Adrenal gland (tissue), 12 donors: ENCODE results near the gene KHDC4. TPM values are rescaled to one million over a fixed set of nuclear protein-coding genes. Genes with fewer than 3 reads are reported as not detected.

Experiments used
- DNase-seq, 7 donors: peaks; one replicate each; pipeline ENCODE4 v3.0.0-alpha.2; 2019 to 2020
- H3K27ac ChIP-seq, 5 donors: fragments of 200-600 bp; sonication (generic) in 4 of 5; 1 replicate in 3 of 5; 2 replicates in 2 of 5; pipeline versions ENCODE4 v1.5.1 to v1.8.0; 2016 to 2020; ENCODE audit warnings: mild to moderate bottlenecking in 1 of 5
- H3K27me3 ChIP-seq: fragments of 200-600 bp; 2 replicates; pipeline ENCODE4 v1.8.0; 2021
- H3K36me3 ChIP-seq, 2 donors: fragments of 200-600 bp; replicated peaks in 1 of 2; 1 replicate in 1 of 2; 2 replicates in 1 of 2; pipeline versions ENCODE4 v1.5.1 to v1.8.0; 2018 to 2022
- H3K4me1 ChIP-seq, 2 donors: fragments of 200-600 bp; replicated peaks in 1 of 2; 1 replicate in 1 of 2; 2 replicates in 1 of 2; pipeline versions ENCODE4 v1.5.1 to v1.8.0; 2018 to 2021
- H3K4me3 ChIP-seq, 4 donors: fragments of 200-600 bp; sonication (generic) in 3 of 4; one replicate each; pipeline ENCODE4 v1.5.1; 2016 to 2018
- H3K9me3 ChIP-seq, 3 donors: fragments of 200-600 bp; sonication (generic) in 1 of 3; replicated peaks in 1 of 3; 1 replicate in 2 of 3; 2 replicates in 1 of 3; pipeline versions ENCODE4 v1.5.1 to v1.8.0; 2016 to 2021
- POLR2A ChIP-seq, 2 donors: fragments of 450-650 bp; IDR thresholded peaks; one replicate each; pipeline ENCODE4 v1.6.1; 2017; ENCODE audit warnings: antibody characterized with exemption in 2 of 2, mild to moderate bottlenecking in 2 of 2, moderate library complexity in 1 of 2
- WGBS, 4 donors: extraction: QIAGEN DNeasy Blood & Tissue Kit in 2 of 4; methylation state at CpG; one replicate each; pipeline versions ENCODE4 v1.1.5 to v1.1.7; 2013 to 2017; 5-methylcytosine and 5-hydroxymethylcytosine counted together
- intact Hi-C, 2 donors: fragments of 100-400 bp; cut with DNase I; formaldehyde crosslinking; loops; one replicate each; pipeline versions ENCODE4 v1.14.1 to v1.15.0; 2022 to 2023
- polyA plus RNA-seq, 3 donors: library from polyadenylated mRNA; stranded (reverse); fragments of 200-250 nt in 2 of 3; fragments of 350-450 nt in 1 of 3; fragmentation: Illumina TruSeq in 1 of 3; extraction: RNeasy Lipid Tissue Mini Kit (QIAGEN cat#74804) in 1 of 3; gene quantifications; one replicate each; pipeline ENCODE4 v1.2.3, GENCODE V29; 2013 to 2014
- total RNA-seq, 9 donors: library from RNA; depleted of rRNA in 4 of 9; stranded (reverse); fragments of >200 nt in 4 of 9; fragments of 120-200 nt in 1 of 9; fragmentation: NEBNext Ultra II Directional in 1 of 9; extraction: Animal tissue kit (Norgen Biotek cat#: 25700) in 1 of 9; gene quantifications; one replicate each; pipeline versions ENCODE4 v1.1.0 to v1.2.4, GENCODE V29; 2013 to 2023
- TF ChIP-seq, protein P1 (sequence below), 6 experiments: fragments of 450-650 bp in 4 of 6; fragments of 200-600 bp in 2 of 6; sonication (generic) in 1 of 6; IDR thresholded peaks; 1 replicate in 5 of 6; 2 replicates in 1 of 6; pipeline versions ENCODE4 v1.5.1 to v1.8.0; 2016 to 2021; ENCODE audit warnings: antibody characterized with exemption in 6 of 6, mild to moderate bottlenecking in 2 of 6, moderate library complexity in 1 of 6
- donor health status: healthy with polysubstance abuse.
- donor health status: Bipolar disorder and iron deficiency.
- donor health status: DM: yes; HTN: yes; CAD: no.
- donor health status: DM: no; HTN: no; CAD: no.
- donor health status: DM: no; HTN: no; CAD: no.
- donor health status: DM: yes; HTN: yes; CAD: no.

The KHDC4 gene
- total and polyA plus RNA-seq, 12 donors, result 16.8 to 52.9 (median 38.3) TPM

DNA sequence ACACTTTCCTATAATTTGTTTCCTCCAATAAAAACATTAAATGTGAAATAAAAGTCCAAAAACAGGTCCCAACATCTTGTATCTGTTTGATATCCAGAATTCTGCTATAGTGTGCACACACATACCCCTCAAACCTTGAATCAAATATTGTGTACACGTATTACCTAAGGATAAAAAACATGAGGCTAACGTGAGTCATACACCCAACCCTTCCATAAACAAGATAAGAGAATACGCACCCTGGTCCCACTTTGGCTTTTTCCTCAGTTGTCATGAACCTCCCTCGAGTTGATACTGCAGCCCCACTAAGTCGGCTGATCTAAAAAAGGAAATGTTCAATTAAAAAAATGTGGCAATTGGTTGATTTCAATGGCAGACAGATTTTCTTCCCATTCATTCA, 5.2 kb downstream of the KHDC4 start:
- Histone ChIP-seq H3K9me3 (no peaks in the 10 kb centered on the region), H3K4me1 (peaks cover 35 to 47% of the 10 kb centered on the region in 2 donors), H3K4me3 (no peak overlapping the region), H3K27ac (peak overlapping the region in 2 of 5 donors; percentile 0 to 20), H3K27me3 (no peaks in the 10 kb centered on the region), H3K36me3 (peaks cover 0 to 88% of the 10 kb centered on the region in 2 donors)
- peak in 2 of 7 donors; percentile 7 to 13 for DNase-seq
- 49 to 56% (median 54%) methylated on average over 5 of the region's 5 CpGs for WGBS, 4 donors
- TF ChIP-seq POLR2A (IDR thresholded peaks at IDR 0.05), result no peak
- intact Hi-C loops, result no loop called here

DNA sequence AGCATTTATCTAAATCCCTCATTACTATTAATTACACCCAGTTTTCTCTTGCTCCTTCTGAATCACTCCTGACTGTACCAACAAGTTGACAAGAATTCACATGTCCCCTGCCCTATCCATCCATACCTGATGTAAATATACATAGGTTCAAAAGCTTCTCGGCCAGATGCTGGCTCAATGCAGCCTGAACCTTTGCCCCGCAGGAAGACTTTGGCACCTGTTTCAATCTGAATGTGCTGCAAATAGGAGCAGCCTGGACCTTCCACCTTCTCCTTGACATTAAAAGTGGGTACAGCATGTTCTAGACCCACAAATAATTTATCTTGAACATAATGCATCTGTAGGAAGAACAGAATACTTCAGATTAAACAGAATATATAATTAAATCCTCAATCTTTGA, 8.7 kb downstream of the KHDC4 start:
- H3K36me3 ChIP-seq, result peaks cover 0 to 97% of the 10 kb centered on the region in 2 donors
- no peak overlapping the region for H3K27ac ChIP-seq
- H3K27me3 ChIP-seq, result no peaks in the 10 kb centered on the region
- intact Hi-C loops, result no loop called here
- no peak for TF ChIP-seq POLR2A (IDR thresholded peaks at IDR 0.05)
- TF ChIP-seq, protein P1, sequence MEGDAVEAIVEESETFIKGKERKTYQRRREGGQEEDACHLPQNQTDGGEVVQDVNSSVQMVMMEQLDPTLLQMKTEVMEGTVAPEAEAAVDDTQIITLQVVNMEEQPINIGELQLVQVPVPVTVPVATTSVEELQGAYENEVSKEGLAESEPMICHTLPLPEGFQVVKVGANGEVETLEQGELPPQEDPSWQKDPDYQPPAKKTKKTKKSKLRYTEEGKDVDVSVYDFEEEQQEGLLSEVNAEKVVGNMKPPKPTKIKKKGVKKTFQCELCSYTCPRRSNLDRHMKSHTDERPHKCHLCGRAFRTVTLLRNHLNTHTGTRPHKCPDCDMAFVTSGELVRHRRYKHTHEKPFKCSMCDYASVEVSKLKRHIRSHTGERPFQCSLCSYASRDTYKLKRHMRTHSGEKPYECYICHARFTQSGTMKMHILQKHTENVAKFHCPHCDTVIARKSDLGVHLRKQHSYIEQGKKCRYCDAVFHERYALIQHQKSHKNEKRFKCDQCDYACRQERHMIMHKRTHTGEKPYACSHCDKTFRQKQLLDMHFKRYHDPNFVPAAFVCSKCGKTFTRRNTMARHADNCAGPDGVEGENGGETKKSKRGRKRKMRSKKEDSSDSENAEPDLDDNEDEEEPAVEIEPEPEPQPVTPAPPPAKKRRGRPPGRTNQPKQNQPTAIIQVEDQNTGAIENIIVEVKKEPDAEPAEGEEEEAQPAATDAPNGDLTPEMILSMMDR (IDR thresholded peaks at IDR 0.05), result no peak
- no peak for DNase-seq
- H3K9me3 ChIP-seq, result no peaks in the 10 kb centered on the region
- 84 to 93% (median 87%) methylated on average over 2 of the region's 2 CpGs for WGBS, 4 donors
- H3K4me3 ChIP-seq, result no peak overlapping the region
- H3K4me1 ChIP-seq, result peaks cover 4 to 16% of the 10 kb centered on the region in 2 donors

DNA sequence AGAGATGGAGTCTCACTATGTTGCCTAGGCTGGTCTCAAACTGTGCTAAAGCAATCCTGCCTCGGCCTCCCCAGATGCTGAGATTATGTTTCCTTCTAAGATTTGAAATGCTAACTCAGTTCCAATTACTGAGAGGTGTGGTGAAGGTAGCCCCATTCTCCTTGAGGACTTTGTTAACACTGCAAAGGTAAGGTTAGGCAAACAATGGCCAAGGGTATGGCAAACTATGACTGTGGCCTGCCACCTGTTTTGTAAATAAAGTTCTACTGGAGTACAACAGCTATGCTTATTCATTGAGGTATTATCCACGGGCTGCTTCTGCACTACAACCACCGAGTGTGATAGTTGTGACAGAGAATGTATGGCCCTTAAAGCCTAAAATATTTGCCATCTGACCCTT, 13.5 kb downstream of the KHDC4 start:
- DNase-seq, result no peak
- intact Hi-C loops, result no loop called here
- 89 to 97% (median 93%) methylated on average over 3 of the region's 3 CpGs for WGBS, 4 donors

DNA sequence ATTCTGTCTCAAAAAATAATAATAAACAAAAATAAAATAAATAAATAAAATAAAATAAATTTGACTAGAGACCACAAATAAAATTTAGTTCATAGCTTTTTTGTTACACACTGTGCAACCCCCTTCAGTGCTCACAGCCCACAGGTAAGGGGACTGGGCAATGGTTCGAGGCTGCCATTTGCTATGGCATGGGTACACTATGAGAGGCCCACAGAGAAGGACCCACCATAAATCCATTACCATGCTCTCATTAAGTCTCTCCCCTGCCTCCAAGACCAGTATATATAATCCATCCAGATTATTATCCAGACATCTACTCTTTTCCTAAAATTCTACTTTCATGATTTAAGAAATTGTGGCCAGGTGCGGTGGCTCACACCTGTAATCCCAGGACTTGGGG, 14.4 kb downstream of the KHDC4 start:
- no peak overlapping the region for H3K27ac ChIP-seq
- no peaks in the 10 kb centered on the region for H3K9me3 ChIP-seq
- no peaks in the 10 kb centered on the region for H3K4me1 ChIP-seq
- DNase-seq, result no peak
- H3K36me3 ChIP-seq, result peaks cover 0 to 98% of the 10 kb centered on the region in 2 donors
- 93 to 100% (median 95%) methylated on average over 2 of the region's 2 CpGs for WGBS, 4 donors
- H3K4me3 ChIP-seq, result no peak overlapping the region
- H3K27me3 ChIP-seq, result no peaks in the 10 kb centered on the region
- TF ChIP-seq POLR2A (IDR thresholded peaks at IDR 0.05), result no peak
- TF ChIP-seq, protein P1 (IDR thresholded peaks at IDR 0.05), result no peak
- intact Hi-C loops, result loop anchor here in 1 of 2 donors (10.0 kb wide), 1 partner anchor 75 kb away; no protein-coding TSS in a partner anchor

More for the DNA sequence above, 13.5 kb downstream of the KHDC4 start:
- Histone ChIP-seq H3K4me1 (no peaks in the 10 kb centered on the region), H3K9me3 (no peaks in the 10 kb centered on the region), H3K27ac (no peak overlapping the region), H3K4me3 (no peak overlapping the region), H3K36me3 (peaks cover 0 to 98% of the 10 kb centered on the region in 2 donors), H3K27me3 (no peaks in the 10 kb centered on the region)
- TF ChIP-seq POLR2A (IDR thresholded peaks at IDR 0.05), result no peak
- TF ChIP-seq, protein P1 (IDR thresholded peaks at IDR 0.05), result no peak

DNA sequence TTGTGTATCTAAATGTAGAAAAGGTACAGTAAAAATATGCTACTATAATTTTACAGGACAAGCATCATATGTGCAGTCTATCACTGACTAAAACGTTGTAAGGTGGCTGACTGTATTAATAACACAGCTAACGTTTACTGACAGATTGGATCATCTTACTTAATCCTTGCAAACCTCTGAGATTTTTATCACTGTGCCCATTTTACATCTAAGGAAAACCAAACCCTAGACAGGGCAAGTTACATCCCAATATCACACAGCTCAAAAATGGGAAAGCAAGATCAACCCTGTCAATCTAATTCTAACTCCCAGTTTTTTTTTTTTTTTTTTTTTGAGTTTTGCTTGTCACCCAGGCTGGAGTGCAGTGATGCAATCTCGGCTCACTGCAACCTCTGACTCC, 15.6 kb downstream of the KHDC4 start:
- Histone ChIP-seq H3K27me3 (no peaks in the 10 kb centered on the region), H3K27ac (no peak overlapping the region), H3K4me3 (no peak overlapping the region), H3K36me3 (peaks cover 0 to 98% of the 10 kb centered on the region in 2 donors), H3K9me3 (no peaks in the 10 kb centered on the region), H3K4me1 (no peaks in the 10 kb centered on the region)
- intact Hi-C loops, result loop anchor here in 1 of 2 donors (10.0 kb wide), 1 partner anchor 74 kb away; no protein-coding TSS in a partner anchor
- DNase-seq, result no peak
- no peak for TF ChIP-seq POLR2A (IDR thresholded peaks at IDR 0.05)
- TF ChIP-seq, protein P1 (IDR thresholded peaks at IDR 0.05), result no peak
- WGBS, 4 donors, result 56 to 70% (median 65%) methylated on average over 3 of the region's 3 CpGs
